ENCODE measurements around the gene CYP19A1.
A peak's percentile ranks its signal among the peaks of the same experiment; 100 is the strongest.

CYP19A1 gene

DNA sequence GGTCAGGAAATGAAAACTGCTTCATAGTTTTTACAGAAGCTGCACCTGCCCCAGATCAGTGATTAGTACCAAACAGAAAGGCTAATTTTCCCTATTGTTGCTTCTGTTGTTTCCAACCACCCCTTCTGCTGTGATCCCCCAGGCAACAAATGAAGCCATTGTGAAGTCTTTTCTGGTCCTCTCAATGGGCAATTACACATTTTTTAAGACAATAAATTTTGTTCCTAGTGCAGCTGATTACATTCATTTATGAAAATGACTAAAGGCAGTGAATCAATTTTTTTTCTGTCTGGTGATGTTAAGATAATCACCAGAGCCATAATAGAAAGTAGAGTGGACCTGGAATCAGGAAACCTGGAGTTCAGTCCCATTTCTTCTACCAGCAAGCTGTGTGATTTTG lies 35.7 kb upstream of the CYP19A1 start:
- H3K9ac ChIP-seq (ENCODE audit: low read depth, low read length), result no peak overlapping the region
- H3K27me3 ChIP-seq (ENCODE audit: control insufficient read depth, insufficient read depth, low read length), result no peaks in the 10 kb centered on the region
- H3K4me1 ChIP-seq (ENCODE audit: control insufficient read depth, insufficient read depth, low read length), result peaks cover 27% of the 10 kb centered on the region
- H3K36me3 ChIP-seq (ENCODE audit: insufficient read depth, low read length), result no peaks in the 10 kb centered on the region
- no peaks in the 10 kb centered on the region for H3K9me3 ChIP-seq (replicated peaks; ENCODE audit: low read length)
- H3K4me3 ChIP-seq (ENCODE audit: low read length), result no peak overlapping the region
- no peak overlapping the region for H3K4me2 ChIP-seq (ENCODE audit: low read length)

DNA sequence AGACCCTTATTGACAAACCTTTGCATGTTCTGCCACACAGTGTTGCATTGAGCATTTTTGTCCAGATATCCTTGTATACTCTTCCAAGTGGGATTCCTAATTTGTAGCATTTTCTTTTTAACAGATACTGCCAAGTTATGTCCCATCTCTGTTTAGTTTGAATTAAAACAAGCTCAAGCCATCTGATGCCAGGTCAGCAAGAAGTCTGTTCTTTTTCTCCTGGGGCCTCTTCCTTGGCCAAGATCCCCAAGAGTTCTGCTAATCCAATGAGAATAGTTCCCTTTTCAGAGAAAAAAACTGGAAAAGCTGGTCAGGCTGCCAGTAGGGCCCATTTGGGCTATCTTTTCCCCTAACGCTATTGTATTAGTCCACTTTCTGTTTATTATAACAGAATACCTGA lies 32.9 kb upstream of the CYP19A1 start:
- no peak overlapping the region for H3K4me3 ChIP-seq (ENCODE audit: low read length)
- no peaks in the 10 kb centered on the region for H3K9me3 ChIP-seq (replicated peaks; ENCODE audit: low read length)
- H3K36me3 ChIP-seq (ENCODE audit: insufficient read depth, low read length), result no peaks in the 10 kb centered on the region
- peaks cover 38% of the 10 kb centered on the region for H3K4me1 ChIP-seq (ENCODE audit: control insufficient read depth, insufficient read depth, low read length)
- no peak overlapping the region for H3K9ac ChIP-seq (ENCODE audit: low read depth, low read length)
- H3K4me2 ChIP-seq (ENCODE audit: low read length), result no peak overlapping the region
- no peaks in the 10 kb centered on the region for H3K27me3 ChIP-seq (ENCODE audit: control insufficient read depth, insufficient read depth, low read length)

DNA sequence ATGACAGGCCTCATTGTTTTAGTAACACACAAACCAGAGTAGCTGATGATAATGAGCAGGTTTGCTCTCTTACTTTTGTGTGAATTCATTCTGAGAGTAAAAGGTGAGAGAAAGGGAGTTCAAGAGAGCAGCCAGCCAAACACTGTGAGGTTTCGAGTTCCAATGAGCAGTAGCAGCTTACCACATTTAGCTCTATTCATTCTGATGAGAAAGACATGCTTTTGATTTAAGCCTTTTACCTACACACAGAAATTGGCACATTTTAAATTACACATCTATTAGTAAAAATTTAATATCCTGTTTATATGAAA lies 31.0 kb upstream of the CYP19A1 start:
- no peaks in the 10 kb centered on the region for H3K9me3 ChIP-seq (replicated peaks; ENCODE audit: low read length)
- H3K4me3 ChIP-seq (ENCODE audit: low read length), result no peak overlapping the region
- H3K36me3 ChIP-seq (ENCODE audit: insufficient read depth, low read length), result no peaks in the 10 kb centered on the region
- peak overlapping the region; percentile 19 for H3K9ac ChIP-seq (ENCODE audit: low read depth, low read length)
- no peak overlapping the region for H3K4me2 ChIP-seq (ENCODE audit: low read length)
- H3K27me3 ChIP-seq (ENCODE audit: control insufficient read depth, insufficient read depth, low read length), result no peaks in the 10 kb centered on the region
- H3K4me1 ChIP-seq (ENCODE audit: control insufficient read depth, insufficient read depth, low read length), result peaks cover 33% of the 10 kb centered on the region

DNA sequence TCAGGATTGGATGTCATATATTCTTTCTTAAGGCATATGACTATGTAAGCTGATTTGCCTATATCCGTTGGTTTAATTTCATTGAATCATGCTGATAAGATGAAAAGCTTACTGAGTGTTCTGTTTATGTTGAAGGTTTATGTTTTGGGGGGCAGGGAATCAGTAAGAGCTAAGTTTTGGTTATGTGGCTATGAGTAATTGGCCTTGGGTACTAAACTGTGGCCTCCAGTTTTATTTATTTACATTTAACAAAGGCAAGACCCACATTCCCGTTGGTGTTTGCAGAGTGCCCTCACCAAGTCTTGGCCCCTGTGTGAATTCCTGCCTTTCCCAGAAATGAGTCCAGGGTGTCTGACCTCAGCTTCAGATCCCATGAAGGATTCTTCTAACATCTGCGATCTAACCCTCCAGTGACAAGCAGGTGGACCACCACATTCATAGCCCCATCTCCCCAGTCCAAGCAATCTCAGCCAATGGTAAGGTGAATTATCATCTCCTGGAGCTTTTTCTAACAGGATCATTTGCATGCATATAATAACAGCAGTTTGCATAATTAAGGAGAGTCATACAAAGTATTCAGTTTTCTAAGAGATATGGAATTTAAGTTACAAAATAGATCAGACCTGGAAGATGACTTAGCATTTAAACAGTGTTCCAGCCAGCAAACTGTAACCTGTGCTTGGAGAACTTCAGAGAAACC lies 30.5 kb upstream of the CYP19A1 start:
- H3K9me3 ChIP-seq (replicated peaks; ENCODE audit: low read length), result no peaks in the 10 kb centered on the region
- no peak overlapping the region for H3K9ac ChIP-seq (ENCODE audit: low read depth, low read length)
- peak overlapping the region; percentile 26 for H3K4me2 ChIP-seq (ENCODE audit: low read length)
- no peak overlapping the region for H3K4me3 ChIP-seq (ENCODE audit: low read length)
- peaks cover 2% of the 10 kb centered on the region for H3K27me3 ChIP-seq (ENCODE audit: control insufficient read depth, insufficient read depth, low read length)
- peaks cover 33% of the 10 kb centered on the region for H3K4me1 ChIP-seq (ENCODE audit: control insufficient read depth, insufficient read depth, low read length)
- H3K36me3 ChIP-seq (ENCODE audit: insufficient read depth, low read length), result no peaks in the 10 kb centered on the region

DNA sequence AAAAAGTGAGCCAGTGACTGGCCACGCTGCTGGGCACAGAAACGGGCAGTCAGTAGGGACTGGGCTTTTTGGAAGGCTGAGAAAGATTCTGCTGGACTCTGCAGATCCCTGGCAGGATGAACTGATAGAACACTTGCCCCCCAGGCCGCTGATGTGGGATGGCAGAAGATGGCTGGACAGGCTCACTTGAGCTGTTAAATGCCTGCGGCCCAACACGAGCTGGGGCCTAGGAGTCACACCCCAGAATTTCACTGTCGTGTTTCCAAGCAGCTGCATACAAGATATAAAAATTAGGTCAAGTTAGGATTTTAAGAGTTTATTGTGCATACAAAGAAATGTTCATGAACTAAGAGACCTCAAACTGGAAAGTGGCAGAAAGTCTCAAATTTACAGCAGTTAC lies 29.9 kb upstream of the CYP19A1 start:
- no peaks in the 10 kb centered on the region for H3K9me3 ChIP-seq (replicated peaks; ENCODE audit: low read length)

DNA sequence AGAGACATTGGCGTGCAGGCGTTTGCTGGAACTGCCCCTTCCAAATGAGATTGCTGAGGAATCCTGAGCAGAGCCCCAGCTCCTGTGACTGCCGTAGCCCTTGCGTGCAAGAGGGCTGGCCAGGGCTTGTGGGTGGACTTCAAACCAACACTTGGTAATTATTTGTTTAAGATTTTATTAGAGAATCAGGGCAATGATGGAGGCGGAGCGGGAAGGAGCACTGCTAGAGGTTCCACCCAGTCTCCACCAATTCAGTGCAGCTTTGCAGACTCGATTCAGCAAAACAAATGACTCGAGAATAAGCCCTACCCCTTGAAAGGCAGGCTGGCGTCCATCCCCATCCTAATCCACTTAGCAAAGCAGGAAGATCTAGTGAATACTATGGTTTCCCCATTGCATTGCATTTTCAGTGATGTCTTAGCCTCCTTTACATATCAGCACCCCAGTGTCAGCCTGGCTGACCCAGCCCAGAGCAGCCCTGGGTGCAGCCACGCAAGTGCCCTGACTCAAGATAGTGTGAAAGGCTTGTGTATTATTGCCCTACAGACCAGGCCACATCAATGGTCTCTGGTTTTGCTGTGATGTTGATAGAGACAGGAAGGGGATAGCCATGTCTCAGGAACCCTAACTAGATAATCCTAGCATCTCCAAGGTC lies 29.1 kb upstream of the CYP19A1 start:
- Histone ChIP-seq H3K36me3 (ENCODE audit: insufficient read depth, low read length) (no peaks in the 10 kb centered on the region), H3K4me1 (ENCODE audit: control insufficient read depth, insufficient read depth, low read length) (peaks cover 33% of the 10 kb centered on the region), H3K27me3 (ENCODE audit: control insufficient read depth, insufficient read depth, low read length) (peaks cover 16% of the 10 kb centered on the region), H3K9ac (ENCODE audit: low read depth, low read length) (no peak overlapping the region), H3K9me3 (replicated peaks; ENCODE audit: low read length) (no peaks in the 10 kb centered on the region), H3K4me3 (ENCODE audit: low read length) (no peak overlapping the region), H3K4me2 (ENCODE audit: low read length) (no peak overlapping the region)

More for the DNA sequence above, 29.9 kb upstream of the CYP19A1 start:
- H3K36me3 ChIP-seq (ENCODE audit: insufficient read depth, low read length), result no peaks in the 10 kb centered on the region
- no peak overlapping the region for H3K9ac ChIP-seq (ENCODE audit: low read depth, low read length)
- H3K4me2 ChIP-seq (ENCODE audit: low read length), result peak overlapping the region; percentile 26
- peaks cover 33% of the 10 kb centered on the region for H3K4me1 ChIP-seq (ENCODE audit: control insufficient read depth, insufficient read depth, low read length)
- no peak overlapping the region for H3K4me3 ChIP-seq (ENCODE audit: low read length)
- H3K27me3 ChIP-seq (ENCODE audit: control insufficient read depth, insufficient read depth, low read length), result peaks cover 8% of the 10 kb centered on the region

DNA sequence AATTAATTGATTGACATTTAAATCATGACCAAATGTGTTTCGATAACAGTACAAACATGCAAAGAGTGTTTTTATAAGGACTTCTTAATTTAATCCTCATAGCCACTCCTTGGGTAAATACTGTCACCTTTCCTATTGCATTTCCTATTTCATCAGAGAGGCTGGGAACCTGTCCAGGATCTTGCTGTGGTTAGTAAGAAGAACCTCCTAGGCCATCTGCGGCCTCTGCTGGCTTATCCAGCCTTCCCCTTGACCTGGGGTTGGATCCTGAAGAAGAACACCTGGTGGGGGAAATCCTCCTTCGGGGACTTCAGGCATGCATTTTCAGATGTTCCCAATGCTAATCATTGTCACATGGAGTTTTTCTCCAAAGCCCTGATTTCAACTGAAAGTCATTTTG lies 28.5 kb upstream of the CYP19A1 start:
- Histone ChIP-seq H3K9ac (ENCODE audit: low read depth, low read length) (no peak overlapping the region), H3K9me3 (replicated peaks; ENCODE audit: low read length) (no peaks in the 10 kb centered on the region), H3K27me3 (ENCODE audit: control insufficient read depth, insufficient read depth, low read length) (peaks cover 17% of the 10 kb centered on the region), H3K4me1 (ENCODE audit: control insufficient read depth, insufficient read depth, low read length) (peaks cover 33% of the 10 kb centered on the region), H3K36me3 (ENCODE audit: insufficient read depth, low read length) (no peaks in the 10 kb centered on the region), H3K4me2 (ENCODE audit: low read length) (no peak overlapping the region), H3K4me3 (ENCODE audit: low read length) (no peak overlapping the region)

DNA sequence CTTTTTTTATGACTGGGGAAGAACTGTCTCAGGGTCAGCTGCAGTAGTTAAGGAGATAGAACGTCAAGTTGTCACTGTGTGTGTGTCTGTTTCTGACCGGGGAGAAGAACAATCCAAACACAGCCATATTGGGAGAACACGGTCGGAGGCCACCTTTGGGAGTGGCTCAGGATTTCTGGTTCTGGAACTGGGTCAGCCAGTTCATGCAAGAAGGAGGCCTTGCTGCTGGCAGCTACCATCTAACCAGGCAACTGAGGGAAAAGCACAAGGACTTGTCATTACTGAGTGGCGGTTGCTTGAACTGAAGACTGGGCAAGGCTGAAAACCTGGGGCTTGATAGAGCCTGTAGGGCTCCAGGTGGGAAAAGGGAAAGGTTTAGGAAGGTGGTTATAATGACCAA lies 27.7 kb upstream of the CYP19A1 start:
- Histone ChIP-seq H3K4me1 (ENCODE audit: control insufficient read depth, insufficient read depth, low read length) (peaks cover 33% of the 10 kb centered on the region), H3K36me3 (ENCODE audit: insufficient read depth, low read length) (no peaks in the 10 kb centered on the region), H3K9ac (ENCODE audit: low read depth, low read length) (no peak overlapping the region), H3K4me3 (ENCODE audit: low read length) (no peak overlapping the region), H3K9me3 (replicated peaks; ENCODE audit: low read length) (no peaks in the 10 kb centered on the region), H3K4me2 (ENCODE audit: low read length) (no peak overlapping the region), H3K27me3 (ENCODE audit: control insufficient read depth, insufficient read depth, low read length) (peaks cover 17% of the 10 kb centered on the region)

DNA sequence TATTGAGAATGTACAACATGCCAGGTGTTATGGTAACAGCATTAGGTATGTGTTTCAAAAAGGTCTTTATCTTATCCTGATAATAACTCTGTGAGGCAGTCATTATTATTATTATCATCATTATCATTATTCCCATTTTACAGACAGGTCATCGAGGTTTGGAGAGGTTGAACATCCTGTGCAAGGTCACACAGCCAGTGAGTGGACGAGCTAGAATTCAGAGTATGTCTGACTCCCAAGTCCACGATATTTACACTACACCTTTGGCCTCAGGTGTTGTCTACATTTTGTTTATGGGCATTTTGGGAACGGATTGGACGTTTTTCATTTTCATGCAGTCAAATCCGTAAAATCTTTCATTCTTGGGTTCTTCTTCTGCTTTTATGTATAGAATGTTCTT lies 27.0 kb upstream of the CYP19A1 start:
- no peaks in the 10 kb centered on the region for H3K9me3 ChIP-seq (replicated peaks; ENCODE audit: low read length)
- H3K9ac ChIP-seq (ENCODE audit: low read depth, low read length), result no peak overlapping the region
- peaks cover 17% of the 10 kb centered on the region for H3K27me3 ChIP-seq (ENCODE audit: control insufficient read depth, insufficient read depth, low read length)
- H3K4me1 ChIP-seq (ENCODE audit: control insufficient read depth, insufficient read depth, low read length), result peaks cover 33% of the 10 kb centered on the region
- H3K4me2 ChIP-seq (ENCODE audit: low read length), result no peak overlapping the region
- H3K4me3 ChIP-seq (ENCODE audit: low read length), result no peak overlapping the region
- no peaks in the 10 kb centered on the region for H3K36me3 ChIP-seq (ENCODE audit: insufficient read depth, low read length)

DNA sequence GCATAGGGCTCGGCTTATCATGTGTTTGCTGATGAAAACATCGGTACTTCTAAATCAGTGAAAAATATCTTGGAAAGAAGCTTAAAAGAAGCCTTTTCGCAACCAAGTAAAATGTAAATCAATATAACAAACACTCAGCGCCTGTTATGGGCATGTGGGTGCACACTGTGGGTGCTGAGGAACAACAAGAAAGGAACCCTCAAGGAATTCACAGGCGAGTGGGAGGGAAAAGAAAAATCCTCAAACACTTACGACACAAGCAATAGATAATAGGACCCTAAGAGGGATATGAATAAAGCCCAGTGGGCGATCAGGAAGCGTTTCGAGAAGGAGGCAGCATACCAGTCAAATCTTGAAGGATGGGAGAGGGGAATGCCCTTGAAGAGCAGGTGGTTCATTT lies 25.0 kb upstream of the CYP19A1 start:
- H3K9ac ChIP-seq (ENCODE audit: low read depth, low read length), result no peak overlapping the region
- no peak overlapping the region for H3K4me3 ChIP-seq (ENCODE audit: low read length)
- H3K9me3 ChIP-seq (replicated peaks; ENCODE audit: low read length), result no peaks in the 10 kb centered on the region
- no peaks in the 10 kb centered on the region for H3K36me3 ChIP-seq (ENCODE audit: insufficient read depth, low read length)
- H3K4me1 ChIP-seq (ENCODE audit: control insufficient read depth, insufficient read depth, low read length), result peaks cover 15% of the 10 kb centered on the region
- peaks cover 17% of the 10 kb centered on the region for H3K27me3 ChIP-seq (ENCODE audit: control insufficient read depth, insufficient read depth, low read length)
- H3K4me2 ChIP-seq (ENCODE audit: low read length), result no peak overlapping the region

DNA sequence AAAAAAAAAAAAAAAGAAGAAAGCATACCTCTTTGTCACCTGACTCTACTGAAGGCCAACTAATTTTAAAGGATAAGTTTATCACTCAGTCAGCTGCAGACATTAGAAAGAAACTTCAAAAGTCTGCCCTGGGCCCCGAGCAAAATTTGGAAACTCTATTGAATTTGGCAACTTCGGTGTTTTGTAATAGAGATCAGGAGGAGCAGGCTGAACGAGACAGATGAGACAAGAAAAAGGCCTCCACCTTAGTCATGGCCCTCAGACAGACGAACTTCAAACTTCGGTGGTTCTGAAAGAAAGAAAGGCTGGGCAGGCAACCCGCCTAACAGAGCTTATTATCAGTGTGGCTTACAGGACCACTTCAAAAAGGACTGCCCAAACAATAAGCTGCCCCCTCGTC lies 21.6 kb upstream of the CYP19A1 start:
- Histone ChIP-seq H3K9ac (ENCODE audit: low read depth, low read length) (no peak overlapping the region), H3K4me2 (ENCODE audit: low read length) (no peak overlapping the region), H3K27me3 (ENCODE audit: control insufficient read depth, insufficient read depth, low read length) (peaks cover 17% of the 10 kb centered on the region), H3K4me1 (ENCODE audit: control insufficient read depth, insufficient read depth, low read length) (no peaks in the 10 kb centered on the region), H3K36me3 (ENCODE audit: insufficient read depth, low read length) (no peaks in the 10 kb centered on the region), H3K4me3 (ENCODE audit: low read length) (no peak overlapping the region), H3K9me3 (replicated peaks; ENCODE audit: low read length) (no peaks in the 10 kb centered on the region)

DNA sequence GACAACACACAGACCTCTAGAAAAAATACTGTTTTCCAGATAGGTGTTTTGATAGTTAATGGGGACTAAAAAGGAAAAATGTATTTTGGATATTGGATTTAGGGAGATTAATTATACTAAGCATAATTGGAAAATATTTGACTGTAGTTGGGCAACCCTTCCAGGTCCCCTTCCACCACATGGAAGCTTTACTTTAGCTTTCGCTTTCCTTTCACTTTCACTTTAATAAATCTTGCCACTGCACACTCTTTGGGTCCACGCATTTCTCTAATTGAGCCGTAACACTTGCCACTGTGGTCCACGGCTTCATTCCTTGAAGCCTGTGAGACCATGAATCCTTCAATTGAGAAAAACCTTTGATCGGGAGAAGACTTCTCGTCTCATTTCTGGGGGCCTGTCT lies 18.6 kb upstream of the CYP19A1 start:
- H3K4me2 ChIP-seq (ENCODE audit: low read length), result peak overlapping the region; percentile 62
- H3K9me3 ChIP-seq (replicated peaks; ENCODE audit: low read length), result no peaks in the 10 kb centered on the region
- H3K4me3 ChIP-seq (ENCODE audit: low read length), result peak overlapping the region; percentile 49
- no peaks in the 10 kb centered on the region for H3K4me1 ChIP-seq (ENCODE audit: control insufficient read depth, insufficient read depth, low read length)
- no peaks in the 10 kb centered on the region for H3K27me3 ChIP-seq (ENCODE audit: control insufficient read depth, insufficient read depth, low read length)
- no peak overlapping the region for H3K9ac ChIP-seq (ENCODE audit: low read depth, low read length)
- no peaks in the 10 kb centered on the region for H3K36me3 ChIP-seq (ENCODE audit: insufficient read depth, low read length)

Data from skeletal muscle satellite cell (primary cell).